Astrocyte of the spinal cord (primary cell): ENCODE results near the gene MRPL53.
"Not testable (repeated sequence)": the region's sequence is repeated elsewhere in the genome, so short reads cannot be mapped to it uniquely, and the experiment has no call there.

Experiments
- DNase-seq: peaks from one replicate; pipeline ENCODE4 v3.0.0; 2011; ENCODE audit warnings: low read depth, low spot score
- H3K4me3 ChIP-seq: 2 replicates; pipeline ENCODE4 v1.5.1; 2011; ENCODE audit warnings: low read depth, mild to moderate bottlenecking, low read length, moderate library complexity
- CTCF ChIP-seq: IDR thresholded peaks from 2 replicates; pipeline ENCODE4 v1.5.1; 2012; ENCODE audit warnings: low read depth, mild to moderate bottlenecking, low read length, inconsistent platforms
- in situ Hi-C: cut with HindIII; loops from 2 replicates; pipeline ENCODE4 v1.10.0; 2017; ENCODE audit warnings: low sequenced_read_pairs

The MRPL53 gene

GRCh38 chr2:74444498-74445318, 27.8 kb downstream of the MRPL53 start:
- no peak overlapping the region for H3K4me3 ChIP-seq
- no peak for DNase-seq
- in situ Hi-C loops: no loop called here
- TF ChIP-seq CTCF: no peak

- H3K4me3 ChIP-seq, in situ Hi-C loops, DNase-seq: not testable (repeated sequence)
These were observed 29.8 kb downstream of the MRPL53 start for GRCh38 chr2:74442483-74443297.

GRCh38 chr2:74441690-74442482, 30.6 kb downstream of the MRPL53 start, which contains the start of gene RTKN:
Gene RTKN, minus strand, starts transcription at chr2:74441937. Its CDS starts 121 bp downstream, at chr2:74441816.
- in situ Hi-C loops: no loop called here
- no peak for TF ChIP-seq CTCF
- peak within 1 kb of the TSS; percentile 61 for H3K4me3 ChIP-seq
- no peak for DNase-seq

GRCh38 chr2:74441170-74441689, 31.2 kb downstream of the MRPL53 start:
- in situ Hi-C loops: no loop called here
- DNase-seq: no peak
- TF ChIP-seq CTCF: no peak
- H3K4me3 ChIP-seq: peak overlapping the region; percentile 5

- H3K4me3 ChIP-seq: peak overlapping the region; percentile 61
- TF ChIP-seq CTCF: peak; percentile 29
- DNase-seq: peak; percentile 78
- in situ Hi-C loops: no loop called here
These were observed 31.9 kb downstream of the MRPL53 start for GRCh38 chr2:74440378-74441169.

- in situ Hi-C loops: no loop called here
- peak overlapping the region; percentile 61 for H3K4me3 ChIP-seq
- DNase-seq: peak; percentile 51
- TF ChIP-seq CTCF: no peak
These were observed 32.6 kb downstream of the MRPL53 start for GRCh38 chr2:74439803-74440377.
